Cardiac fibroblast (primary cell): ENCODE data around the gene CACNA2D3.

Source experiments
- DNase-seq, 2 donors: peaks; one replicate each; pipeline versions ENCODE4 v3.0.0 to v3.0.0-alpha.2; 2010; ENCODE audit warnings: low read depth in 2 of 2
- H3K4me3 ChIP-seq, 2 donors: replicated peaks in 1 of 2; 1 replicate in 1 of 2; 2 replicates in 1 of 2; pipeline ENCODE4 v1.5.1; 2011; ENCODE audit warnings: low read depth in 2 of 2, low read length in 2 of 2, mild to moderate bottlenecking in 2 of 2, moderate library complexity in 1 of 2
- TF ChIP-seq, protein P1 (sequence below): IDR thresholded peaks from one replicate; pipeline ENCODE4 v1.5.1; 2011; ENCODE audit warnings: low read depth, mild to moderate bottlenecking, low read length, inconsistent platforms

CACNA2D3 gene

DNA sequence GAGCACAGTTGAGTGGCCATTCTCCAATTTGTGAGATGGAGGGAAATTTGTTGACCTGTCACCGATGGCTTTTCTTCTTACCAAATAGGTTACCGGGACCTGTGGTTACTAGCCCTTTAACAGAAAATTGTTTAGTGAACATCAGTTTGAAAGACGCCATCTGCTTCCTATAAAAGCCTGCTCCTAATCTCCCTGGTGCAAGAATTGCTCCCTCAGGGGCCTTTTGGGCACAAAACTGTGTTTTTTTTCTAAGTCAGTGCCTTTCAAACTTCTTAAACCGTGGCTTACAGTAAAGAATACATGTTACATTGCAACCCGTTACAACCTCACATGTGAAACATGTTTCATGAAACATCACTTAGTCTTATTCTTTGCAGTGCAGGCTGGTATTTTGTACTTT lies 15.0 kb downstream of the CACNA2D3 start:
- no peak overlapping the region for H3K4me3 ChIP-seq
- TF ChIP-seq, protein P1, sequence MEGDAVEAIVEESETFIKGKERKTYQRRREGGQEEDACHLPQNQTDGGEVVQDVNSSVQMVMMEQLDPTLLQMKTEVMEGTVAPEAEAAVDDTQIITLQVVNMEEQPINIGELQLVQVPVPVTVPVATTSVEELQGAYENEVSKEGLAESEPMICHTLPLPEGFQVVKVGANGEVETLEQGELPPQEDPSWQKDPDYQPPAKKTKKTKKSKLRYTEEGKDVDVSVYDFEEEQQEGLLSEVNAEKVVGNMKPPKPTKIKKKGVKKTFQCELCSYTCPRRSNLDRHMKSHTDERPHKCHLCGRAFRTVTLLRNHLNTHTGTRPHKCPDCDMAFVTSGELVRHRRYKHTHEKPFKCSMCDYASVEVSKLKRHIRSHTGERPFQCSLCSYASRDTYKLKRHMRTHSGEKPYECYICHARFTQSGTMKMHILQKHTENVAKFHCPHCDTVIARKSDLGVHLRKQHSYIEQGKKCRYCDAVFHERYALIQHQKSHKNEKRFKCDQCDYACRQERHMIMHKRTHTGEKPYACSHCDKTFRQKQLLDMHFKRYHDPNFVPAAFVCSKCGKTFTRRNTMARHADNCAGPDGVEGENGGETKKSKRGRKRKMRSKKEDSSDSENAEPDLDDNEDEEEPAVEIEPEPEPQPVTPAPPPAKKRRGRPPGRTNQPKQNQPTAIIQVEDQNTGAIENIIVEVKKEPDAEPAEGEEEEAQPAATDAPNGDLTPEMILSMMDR: no peak
- no peak for DNase-seq

DNA sequence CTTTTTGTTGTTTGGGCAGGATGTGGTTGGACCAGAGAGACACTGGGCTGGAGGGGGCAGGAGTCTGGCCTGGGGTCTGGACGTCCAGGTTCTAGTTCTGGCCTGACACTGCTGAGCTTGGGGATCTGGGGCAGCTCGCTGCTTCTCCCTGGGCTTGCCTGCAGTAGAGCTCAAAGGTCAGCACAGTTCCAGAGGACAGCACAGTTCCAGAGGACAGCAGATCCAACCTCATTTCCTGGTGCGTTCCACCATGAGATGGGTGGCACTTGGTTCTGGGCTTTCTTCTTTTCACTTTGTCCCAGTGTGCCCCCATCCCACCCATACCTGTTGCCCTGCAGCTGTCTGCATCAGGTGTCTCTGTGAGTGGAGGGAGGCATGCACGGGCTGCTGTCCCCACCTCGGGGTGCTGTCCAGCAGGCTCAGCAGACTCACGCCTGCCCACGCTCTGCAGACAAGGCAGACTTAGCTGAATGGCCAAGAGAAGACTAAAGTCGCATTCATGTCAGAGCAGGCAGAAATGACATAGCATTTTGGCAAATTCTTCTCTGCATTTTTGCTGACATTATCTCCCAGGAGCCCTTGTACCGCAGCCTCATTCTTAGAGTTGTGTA lies 16.7 kb downstream of the CACNA2D3 start:
- TF ChIP-seq, protein P1: no peak
- no peak for DNase-seq

DNA sequence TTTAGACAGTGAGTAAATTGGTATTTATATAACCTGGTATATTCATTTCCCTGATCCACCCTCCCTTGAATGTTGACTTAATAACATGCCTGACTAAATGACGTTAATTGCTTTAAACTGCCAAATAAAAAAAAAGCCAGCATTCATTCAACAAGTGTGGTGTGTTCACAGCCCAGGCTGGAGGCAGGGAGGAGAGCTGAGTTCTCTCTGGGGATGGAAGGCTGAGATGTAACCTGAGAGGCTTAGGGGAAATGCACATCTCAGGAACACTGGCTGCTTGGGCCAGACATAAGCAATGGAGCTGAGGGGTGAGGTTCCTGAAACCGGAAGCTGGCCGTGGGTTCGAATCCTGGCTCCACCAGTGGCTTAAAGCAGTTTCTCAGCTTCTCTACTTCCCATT lies 17.3 kb downstream of the CACNA2D3 start:
- DNase-seq: no peak
- TF ChIP-seq, protein P1: no peak
- no peak overlapping the region for H3K4me3 ChIP-seq

More for the DNA sequence above, 16.7 kb downstream of the CACNA2D3 start:
- H3K4me3 ChIP-seq: no peak overlapping the region

DNA sequence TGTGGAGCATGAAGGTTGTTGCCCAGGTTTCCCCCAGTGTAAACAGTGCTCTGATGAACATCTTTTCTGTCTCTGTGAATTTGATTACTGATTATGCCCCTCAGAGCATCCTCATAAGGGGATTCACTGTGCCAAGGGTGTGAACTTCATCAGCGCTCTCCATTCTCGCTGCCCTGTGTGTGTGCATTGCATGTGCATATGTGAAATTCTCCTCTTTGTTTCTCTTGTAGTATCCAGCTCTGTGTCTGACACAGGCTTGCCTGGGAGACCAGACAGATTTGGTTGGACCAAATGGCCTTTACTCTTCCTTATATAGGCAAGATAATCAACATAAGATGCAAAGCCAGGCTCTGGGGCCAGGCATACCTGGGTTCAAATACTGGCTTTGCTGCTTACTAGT lies 21.9 kb downstream of the CACNA2D3 start:
- TF ChIP-seq, protein P1: no peak
- no peak for DNase-seq

DNA sequence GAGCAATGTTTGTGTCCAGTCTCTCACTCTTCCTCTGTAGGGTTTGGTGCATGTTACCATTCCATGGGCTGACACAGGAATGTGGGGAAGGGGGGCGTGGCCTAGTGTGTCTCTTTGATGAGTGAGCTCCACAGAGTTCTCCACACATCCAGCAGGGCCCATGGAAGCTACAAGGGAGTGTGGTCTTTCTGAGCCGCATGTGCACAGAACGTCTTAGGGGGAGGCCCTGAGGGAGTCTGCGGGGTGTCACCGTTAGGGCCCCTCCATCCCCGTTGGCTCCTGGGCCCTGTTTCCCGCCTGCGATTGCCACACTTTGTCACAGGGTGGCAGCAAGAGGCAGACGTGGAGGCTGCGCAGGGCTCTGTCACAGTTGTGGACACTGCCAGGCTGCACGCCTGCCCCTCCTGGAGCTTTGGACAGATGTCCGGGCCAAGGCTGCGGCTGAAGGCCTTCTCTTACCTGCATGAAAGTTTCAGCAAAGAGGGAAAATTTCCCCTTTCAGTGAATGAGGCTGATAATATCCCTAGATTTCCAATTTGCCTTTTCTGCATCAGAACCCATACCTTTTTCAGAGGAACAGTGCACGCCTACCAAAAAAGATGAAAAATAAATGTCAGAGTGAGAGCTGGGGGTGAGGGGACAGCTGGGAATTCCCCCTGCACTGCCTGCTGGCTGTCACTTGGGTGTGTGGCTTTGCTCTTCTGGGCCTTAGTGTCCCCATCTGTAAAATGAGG lies 24.3 kb downstream of the CACNA2D3 start:
- peak in 1 of 2 donors; percentile 64 for DNase-seq
- no peak overlapping the region for H3K4me3 ChIP-seq
- TF ChIP-seq, protein P1: peak; percentile 14

More for the DNA sequence above, 21.9 kb downstream of the CACNA2D3 start:
- H3K4me3 ChIP-seq: no peak overlapping the region

DNA sequence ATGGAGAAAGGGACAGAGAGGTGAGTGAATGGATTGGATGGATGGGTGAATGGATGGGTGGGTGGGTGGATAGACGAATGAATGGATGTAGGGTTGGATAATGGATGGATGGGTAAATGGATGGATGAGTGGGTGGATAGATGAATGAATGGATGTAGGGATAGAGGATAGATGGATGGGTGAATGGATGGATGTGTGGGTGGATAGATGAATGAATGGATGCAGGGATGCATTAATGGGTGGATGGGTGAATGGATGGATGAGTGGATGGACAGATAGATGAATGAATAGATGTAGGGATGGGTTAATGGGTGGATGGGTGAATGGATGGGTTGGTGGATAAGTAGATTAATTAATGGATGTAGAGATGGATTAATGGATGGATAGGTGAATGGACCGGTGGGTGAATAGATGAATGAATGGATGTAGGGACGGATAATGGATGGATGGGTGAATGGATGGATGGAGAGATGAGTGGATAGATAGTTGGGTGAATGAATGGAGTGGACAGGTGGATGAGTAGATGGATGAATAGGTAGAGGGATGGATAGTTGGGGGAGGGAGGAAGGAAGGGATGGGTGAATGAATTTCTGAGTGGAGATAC lies 28.6 kb downstream of the CACNA2D3 start:
- TF ChIP-seq, protein P1: no peak
- no peak overlapping the region for H3K4me3 ChIP-seq
- no peak for DNase-seq
